PC-3 (cell line): ENCODE measurements around the gene NAA25. TPM values are rescaled to one million over a fixed set of nuclear protein-coding genes. Genes with fewer than 3 reads are reported as not detected.

Experiments
- ATAC-seq: fragments of 200-7000 bp; cut with Tn5 transposase; 2 replicates; pipeline ENCODE4 v1.9.1; 2020; ENCODE audit warnings: mild to moderate bottlenecking, moderate library complexity
- BruUV-seq: library from RNA; stranded (reverse); fragments of 400-500 nt; replicated peaks from 2 replicates; lab custom pipeline; 2021; lab: Mats Ljungman, UMichigan
- CTCF ChIA-PET: fragments of 300-600 bp; sonication (Branson Sonifier 250); formaldehyde crosslinking; loops from one replicate; lab custom pipeline; 2022; ENCODE audit warnings: antibody characterized with exemption; lab: Charles Lee
- POLR2A ChIA-PET: fragments of 300-600 bp; sonication (Branson Sonifier 250); formaldehyde crosslinking; loops from one replicate; lab custom pipeline; 2022; ENCODE audit warnings: antibody characterized with exemption; ENCODE audit not compliant: unreplicated experiment; lab: Charles Lee
- DNase-seq: peaks from one replicate; pipeline ENCODE4 v3.0.0-alpha.2; 2015
- H2AFZ ChIP-seq: fragments of 300-600 bp; sonication (generic); 2 replicates; pipeline ENCODE4 v1.6.0; 2016; ENCODE audit warnings: antibody characterized with exemption, low read length
- H3F3A ChIP-seq: fragments of 300-600 bp; sonication (generic); one replicate; pipeline ENCODE4 v1.6.0; 2017; ENCODE audit warnings: antibody characterized with exemption, low read length, control low read depth, mild to moderate bottlenecking; ENCODE audit not compliant: unreplicated experiment
- H3K27ac ChIP-seq: fragments of 300-600 bp; sonication (generic); 2 replicates; pipeline ENCODE4 v1.5.1; 2016; ENCODE audit warnings: mild to moderate bottlenecking, low read length
- H3K27me3 ChIP-seq: fragments of 300-600 bp; sonication (generic); 2 replicates; pipeline ENCODE4 v1.6.1; 2016; ENCODE audit warnings: low read length, mixed read lengths
- H3K36me3 ChIP-seq: fragments of 300-600 bp; sonication (generic); 2 replicates; pipeline ENCODE4 v1.6.1; 2016; ENCODE audit warnings: low read depth, mixed run types, low read length, mixed read lengths
- H3K4me1 ChIP-seq: fragments of 300-600 bp; sonication (generic); 2 replicates; pipeline ENCODE4 v1.5.1; 2016; ENCODE audit warnings: low read length; ENCODE audit not compliant: insufficient read depth
- H3K4me2 ChIP-seq: fragments of 300-600 bp; sonication (generic); 2 replicates; pipeline ENCODE4 v1.6.0; 2016; ENCODE audit warnings: low read length
- H3K4me3 ChIP-seq: fragments of 300-600 bp; sonication (generic); 2 replicates; pipeline ENCODE4 v1.5.1; 2016; ENCODE audit warnings: mild to moderate bottlenecking, low read length, mixed read lengths
- H3K79me2 ChIP-seq: fragments of 300-600 bp; sonication (generic); 2 replicates; pipeline ENCODE4 v1.6.1; 2017; ENCODE audit warnings: low read length, mixed read lengths
- H3K9ac ChIP-seq: fragments of 300-600 bp; sonication (generic); 2 replicates; pipeline ENCODE4 v1.6.0; 2016; ENCODE audit warnings: mild to moderate bottlenecking, low read length
- H3K9me2 ChIP-seq: fragments of 300-600 bp; sonication (generic); replicated peaks from 2 replicates; pipeline ENCODE4 v1.6.1; 2016; ENCODE audit warnings: mixed run types, low read length, mixed read lengths
- H3K9me3 ChIP-seq: fragments of 300-600 bp; sonication (generic); 2 replicates; pipeline ENCODE4 v1.6.1; 2016; ENCODE audit warnings: low read length, mixed read lengths
- H4K20me1 ChIP-seq: fragments of 300-600 bp; sonication (generic); 2 replicates; pipeline ENCODE4 v1.6.1; 2016; ENCODE audit warnings: low read length, mixed read lengths
- EZH2 ChIP-seq: fragments of 300-600 bp; sonication (generic); IDR thresholded peaks from one replicate; pipeline ENCODE4 v1.6.1; 2017; ENCODE audit warnings: antibody characterized with exemption, mild to moderate bottlenecking, low read length; ENCODE audit not compliant: unreplicated experiment
- EZH2phosphoT487 ChIP-seq: fragments of 300-600 bp; sonication (generic); IDR thresholded peaks from 2 replicates; pipeline ENCODE4 v1.6.1; 2018; ENCODE audit warnings: mild to moderate bottlenecking, antibody characterized with exemption, low read length, borderline replicate concordance
- intact Hi-C: fragments of 100-400 bp; cut with micrococcal nuclease; formaldehyde crosslinking; loops from 2 replicates; pipeline ENCODE4 v1.9.0; 2023
- total RNA-seq: library from RNA; depleted of rRNA; stranded (reverse); fragments of >200 nt; gene quantifications from 2 replicates; pipeline ENCODE4 v1.2.3, GENCODE V29; 2014
- TF ChIP-seq, protein P1 (sequence below): fragments of 300-600 bp; sonication (generic); conservative IDR thresholded peaks from 2 replicates; pipeline ENCODE4 v1.5.1; 2017; ENCODE audit warnings: antibody characterized with exemption, low read depth, mild to moderate bottlenecking, low read length

NAA25 gene
- total RNA-seq, 1 experiment from 2014 or later, result 33.3 TPM

DNA sequence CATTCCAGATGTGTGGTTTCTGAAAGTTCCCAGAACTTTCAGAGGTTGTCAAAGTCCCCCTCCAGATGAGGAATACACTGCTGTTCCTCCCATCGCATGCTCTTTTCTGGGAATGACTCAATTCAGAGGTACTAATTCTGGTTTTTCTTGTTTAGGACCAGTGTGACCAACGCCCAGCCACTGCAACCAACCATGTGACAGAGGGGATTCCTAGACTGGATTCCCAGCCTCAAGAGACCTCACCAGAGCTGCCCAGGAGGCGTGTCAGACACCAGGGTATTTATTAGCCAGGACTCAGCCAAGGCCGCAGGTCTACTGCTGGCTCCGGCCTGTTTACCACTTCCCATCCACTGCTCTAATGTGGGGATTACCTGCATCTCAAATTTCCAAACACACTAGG, 41.0 kb upstream of the NAA25 start:
- peak overlapping the region; percentile 56 for H3K4me2 ChIP-seq
- H3K9me2 ChIP-seq, result no peaks in the 10 kb centered on the region
- peaks cover 32% of the 10 kb centered on the region for H3K4me1 ChIP-seq
- no peak overlapping the region for H3K9ac ChIP-seq
- ATAC-seq (peak; percentile 85), DNase-seq (peak; percentile 98)
- no TSS peak for BruUV-seq
- no peak overlapping the region for H3K4me3 ChIP-seq
- no peaks in the 10 kb centered on the region for H3K79me2 ChIP-seq
- no peaks in the 10 kb centered on the region for H4K20me1 ChIP-seq
- TF ChIP-seq EZH2 (no peak), EZH2phosphoT487 (no peak)
- TF ChIP-seq, protein P1, sequence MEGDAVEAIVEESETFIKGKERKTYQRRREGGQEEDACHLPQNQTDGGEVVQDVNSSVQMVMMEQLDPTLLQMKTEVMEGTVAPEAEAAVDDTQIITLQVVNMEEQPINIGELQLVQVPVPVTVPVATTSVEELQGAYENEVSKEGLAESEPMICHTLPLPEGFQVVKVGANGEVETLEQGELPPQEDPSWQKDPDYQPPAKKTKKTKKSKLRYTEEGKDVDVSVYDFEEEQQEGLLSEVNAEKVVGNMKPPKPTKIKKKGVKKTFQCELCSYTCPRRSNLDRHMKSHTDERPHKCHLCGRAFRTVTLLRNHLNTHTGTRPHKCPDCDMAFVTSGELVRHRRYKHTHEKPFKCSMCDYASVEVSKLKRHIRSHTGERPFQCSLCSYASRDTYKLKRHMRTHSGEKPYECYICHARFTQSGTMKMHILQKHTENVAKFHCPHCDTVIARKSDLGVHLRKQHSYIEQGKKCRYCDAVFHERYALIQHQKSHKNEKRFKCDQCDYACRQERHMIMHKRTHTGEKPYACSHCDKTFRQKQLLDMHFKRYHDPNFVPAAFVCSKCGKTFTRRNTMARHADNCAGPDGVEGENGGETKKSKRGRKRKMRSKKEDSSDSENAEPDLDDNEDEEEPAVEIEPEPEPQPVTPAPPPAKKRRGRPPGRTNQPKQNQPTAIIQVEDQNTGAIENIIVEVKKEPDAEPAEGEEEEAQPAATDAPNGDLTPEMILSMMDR, result no peak
- CTCF ChIA-PET, result no interaction called here
- H3K9me3 ChIP-seq, result no peaks in the 10 kb centered on the region
- intact Hi-C loops, result loop anchor here (2.0 kb wide), 1 partner anchor 27 kb away; no protein-coding TSS in a partner anchor
- POLR2A ChIA-PET, result interaction anchor here (0.5 kb wide), 1 partner anchor 65 kb away, joined by 3 read pairs; no protein-coding TSS in a partner anchor
- H3K36me3 ChIP-seq, result peaks cover 55% of the 10 kb centered on the region
- no peak overlapping the region; the same call in 1 of the 2 replicates for H2AFZ ChIP-seq
- H3K27ac ChIP-seq, result peak overlapping the region; percentile 67
- H3K27me3 ChIP-seq, result no peaks in the 10 kb centered on the region
- no peaks in the 10 kb centered on the region for H3F3A ChIP-seq

DNA sequence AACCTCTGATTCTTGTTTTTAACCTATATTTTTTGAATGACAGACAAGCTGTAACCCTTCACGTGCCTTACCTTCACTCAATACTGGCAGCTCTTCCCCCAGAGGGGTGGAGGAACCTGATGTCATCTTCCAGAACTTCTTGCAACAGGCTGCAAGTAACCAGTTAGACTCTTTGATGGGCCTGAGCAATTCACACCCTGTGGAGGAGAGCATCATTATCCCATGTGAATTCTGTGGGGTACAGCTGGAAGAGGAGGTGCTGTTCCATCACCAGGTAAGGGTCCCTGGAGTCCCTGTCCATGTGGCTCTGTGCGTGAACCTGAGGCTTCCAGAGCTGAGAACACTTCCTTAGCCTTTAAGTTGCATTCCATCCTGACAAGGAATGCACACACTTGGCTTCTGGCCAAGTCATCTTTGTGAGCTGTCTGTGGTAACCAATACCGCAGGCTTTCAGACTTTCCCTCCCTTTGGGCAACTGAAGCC, 39.5 kb upstream of the NAA25 start:
- ChIA-PET CTCF (no interaction called here), POLR2A (no interaction called here)
- peak; percentile 89 for DNase-seq
- H3K27ac ChIP-seq, result peak overlapping the region; percentile 67
- no peaks in the 10 kb centered on the region for H3K9me2 ChIP-seq
- no peaks in the 10 kb centered on the region for H3K9me3 ChIP-seq
- H3K4me1 ChIP-seq, result peaks cover 32% of the 10 kb centered on the region
- 0 out of 2 replicates have a peak overlapping the region, but pooled peaks have one; percentile 32 for H3K4me2 ChIP-seq
- no TSS peak for BruUV-seq
- no peak overlapping the region for H2AFZ ChIP-seq
- no peak overlapping the region for H3K9ac ChIP-seq
- H3K79me2 ChIP-seq, result no peaks in the 10 kb centered on the region
- no peaks in the 10 kb centered on the region for H4K20me1 ChIP-seq
- H3K27me3 ChIP-seq, result no peaks in the 10 kb centered on the region
- H3F3A ChIP-seq, result no peaks in the 10 kb centered on the region
- no peak overlapping the region for H3K4me3 ChIP-seq
- ATAC-seq, result peak; percentile 31
- intact Hi-C loops, result loop anchor here (2.0 kb wide), 1 partner anchor 25 kb away; no protein-coding TSS in a partner anchor
- TF ChIP-seq EZH2 (no peak), EZH2phosphoT487 (no peak)
- TF ChIP-seq, protein P1, result no peak
- H3K36me3 ChIP-seq, result peaks cover 51% of the 10 kb centered on the region

DNA sequence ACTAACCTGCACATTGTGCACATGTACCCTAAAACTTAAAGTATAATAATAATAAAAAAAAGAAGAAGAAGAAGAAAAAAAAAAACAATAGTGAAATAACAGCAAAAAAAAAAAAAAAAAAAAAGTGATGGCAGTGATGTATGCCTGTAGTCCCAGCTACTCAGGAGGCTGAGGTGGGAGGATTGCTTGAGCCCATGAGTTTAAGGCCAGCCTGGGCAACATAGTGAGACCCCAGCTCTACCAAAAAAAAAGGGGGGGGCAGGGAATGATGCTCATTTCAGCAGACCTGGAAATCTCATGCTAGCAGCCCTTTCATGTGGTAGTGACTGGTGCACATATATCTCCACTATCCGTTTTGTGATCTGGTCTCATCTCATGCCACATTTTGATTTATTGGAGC, 37.5 kb upstream of the NAA25 start:
- intact Hi-C loops, result no loop called here
- Histone ChIP-seq H3K79me2 (no peaks in the 10 kb centered on the region), H3K9me3 (no peaks in the 10 kb centered on the region), H3K27me3 (no peaks in the 10 kb centered on the region), H3K4me1 (peaks cover 32% of the 10 kb centered on the region), H3K36me3 (peaks cover 49% of the 10 kb centered on the region), H4K20me1 (no peaks in the 10 kb centered on the region), H3K4me2 (no peak overlapping the region), H3K4me3 (no peak overlapping the region), H3K9ac (no peak overlapping the region), H3K27ac (no peak overlapping the region), H2AFZ (no peak overlapping the region), H3K9me2 (no peaks in the 10 kb centered on the region), H3F3A (no peaks in the 10 kb centered on the region)
- POLR2A ChIA-PET, result no interaction called here
- no peak for DNase-seq
- TF ChIP-seq, protein P1, result no peak
- no peak for TF ChIP-seq EZH2phosphoT487
- TF ChIP-seq EZH2, result no peak
- CTCF ChIA-PET, result no interaction called here
- BruUV-seq, result no TSS peak
- ATAC-seq, result no peak
